ENCODE results near the gene FPGS. TPM values are rescaled to one million over a fixed set of nuclear protein-coding genes. Genes with fewer than 3 reads are reported as not detected.

Gene FPGS
- total and polyA plus RNA-seq, 2 of the 4 experiments (the other 2 are of a cell fraction): 43.9 to 75.7 TPM

- TF ChIP-seq USF2 (IDR thresholded peaks at IDR 0.05; ENCODE audit: low read depth, low read length): no peak
Observed at GRCh38 chr9:127838375-127839078, 35.8 kb downstream of the FPGS start (continued).

GRCh38 chr9:127841087-127841835 is 38.6 kb downstream of the FPGS start:
- BruUV-seq (replicated peaks): no TSS peak

More at GRCh38 chr9:127841087-127841835, 38.6 kb downstream of the FPGS start:
- H4K8ac ChIP-seq (ENCODE audit: low read depth in 2 of 2, low read length in 2 of 2): no peak overlapping the region
- H2BK15ac ChIP-seq (ENCODE audit: low read depth, low read length): no peak overlapping the region
- no peak overlapping the region for H2BK120ac ChIP-seq (ENCODE audit: low read depth, low read length)
- POLR2A ChIA-PET (ENCODE audit: unreplicated experiment): no interaction called here
- no peak overlapping the region for H3K14ac ChIP-seq (replicated peaks; ENCODE audit: low read depth, low read length)
- H2BK20ac ChIP-seq (ENCODE audit: low read depth, low read length): no peak overlapping the region
- H3K4me3 ChIP-seq (ENCODE audit: insufficient read depth, low read depth, low read length): no peak overlapping the region
- H2BK5ac ChIP-seq (ENCODE audit: low read depth, low read length, poor library complexity, severe bottlenecking): no peak overlapping the region
- peaks cover 31% of the 10 kb centered on the region for H3K9me1 ChIP-seq (ENCODE audit: insufficient read depth, low read length)
- peaks cover 34% of the 10 kb centered on the region for H3K4me1 ChIP-seq (ENCODE audit: control insufficient read depth, insufficient read depth, low read length)
- no peak overlapping the region for H4K5ac ChIP-seq (ENCODE audit: low read depth, low read length)
- CTCF ChIA-PET: interaction anchor here (1.7 kb wide), 1 partner anchor 13 kb away, joined by 5 read pairs; no protein-coding TSS in a partner anchor
- no peak overlapping the region for H3K18ac ChIP-seq (ENCODE audit: low read depth, low read length)
- in situ Hi-C loops (cut with MboI; ENCODE audit: low sequenced_read_pairs): no loop called here
- no peak overlapping the region for H2AK9ac ChIP-seq (replicated peaks; ENCODE audit: low read depth, low read length, poor library complexity)
- no peaks in the 10 kb centered on the region for H3K27me3 ChIP-seq (ENCODE audit: control insufficient read depth, insufficient read depth, low read length)
- intact Hi-C loops (cut with micrococcal nuclease): no loop called here
- H3K9ac ChIP-seq (ENCODE audit: low read depth, low read length): no peak overlapping the region
- H3K79me1 ChIP-seq (ENCODE audit: low read depth in 1 of 2, low read length in 2 of 2): peaks cover 35 to 72% of the 10 kb centered on the region in 2 experiments
- H2AK5ac ChIP-seq (ENCODE audit: low read depth, low read length): peak overlapping the region; percentile 11; the same call in 1 of the 2 replicates
- no peak overlapping the region for H3K23ac ChIP-seq (ENCODE audit: low read depth, low read length)
- no peak overlapping the region; the same call in 1 of the 2 replicates for H4K91ac ChIP-seq (ENCODE audit: insufficient read depth, low read depth, low read length)
- no peak overlapping the region for H3K4ac ChIP-seq (ENCODE audit: low read depth, low read length)
- DNase-seq (no peak), ATAC-seq (ENCODE audit: low read depth) (no peak)
- no peak overlapping the region for H3K4me2 ChIP-seq (ENCODE audit: low read depth, low read length)
- peaks cover 18% of the 10 kb centered on the region for H3K36me3 ChIP-seq (ENCODE audit: control insufficient read depth, insufficient read depth, low read length)
- no peaks in the 10 kb centered on the region for H3K9me3 ChIP-seq (ENCODE audit: control insufficient read depth, insufficient read depth, low read length)
- no peak overlapping the region for H2AFZ ChIP-seq (replicated peaks; ENCODE audit: low read length, poor library complexity)
- dilution Hi-C loops (cut with HindIII; ENCODE audit: low sequenced_read_pairs, unreplicated experiment): no loop called here
- H4K20me1 ChIP-seq (ENCODE audit: insufficient read depth, low read length): no peaks in the 10 kb centered on the region; the same call in 1 of the 2 replicates
- WGBS, 2 experiments (ENCODE audit: extremely low coverage in 2 of 2, insufficient read length in 1 of 2): 87% methylated on average over 9 of the region's 15 CpGs; no CpG with 5 or more reads in 1 of the 2 experiments
- no peak overlapping the region for H3K27ac ChIP-seq (ENCODE audit: insufficient read depth, low read length)
- no peak overlapping the region for H3K56ac ChIP-seq (ENCODE audit: extremely low read depth, insufficient read depth, low read length)
- TF ChIP-seq MAFK (IDR thresholded peaks at IDR 0.05; ENCODE audit: low read depth, low read length): no peak
- no peak for TF ChIP-seq RCOR1 (IDR thresholded peaks at IDR 0.05; ENCODE audit: insufficient replicate concordance, low read length)
- TF ChIP-seq NFE2L2 (IDR thresholded peaks at IDR 0.05; ENCODE audit: low read depth, low read length): no peak
- no peak for TF ChIP-seq POLR2A (IDR thresholded peaks at IDR 0.05; ENCODE audit: low read depth, low read length)
- TF ChIP-seq MAZ (IDR thresholded peaks at IDR 0.05; ENCODE audit: borderline replicate concordance, low read depth, low read length): no peak
- no peak for TF ChIP-seq USF2 (IDR thresholded peaks at IDR 0.05; ENCODE audit: low read depth, low read length)
- no peak for TF ChIP-seq BHLHE40 (IDR thresholded peaks at IDR 0.05; ENCODE audit: low read depth, low read length)
- no peak for TF ChIP-seq RAD21 (IDR thresholded peaks at IDR 0.05; ENCODE audit: low read length)
- TF ChIP-seq SMC3 (IDR thresholded peaks at IDR 0.05; ENCODE audit: low read depth, low read length): no peak
